Esophagus muscularis mucosa (tissue), 3 donors: Measurements from ENCODE around the gene OBP2B.

Experiments
- CTCF ChIP-seq, 3 experiments: fragments of 200-600 bp in 2 of 3; fragments of 450-650 bp in 1 of 3; sonication (generic) in 2 of 3; IDR thresholded peaks; one replicate each; pipeline ENCODE4 v1.5.1; 2017 to 2019; ENCODE audit warnings: antibody characterized with exemption in 3 of 3, mild to moderate bottlenecking in 2 of 3, moderate library complexity in 1 of 3
- POLR2A ChIP-seq: fragments of 450-650 bp; IDR thresholded peaks from one replicate; pipeline ENCODE4 v1.6.1; 2017; ENCODE audit warnings: antibody characterized with exemption, moderate library complexity, mild to moderate bottlenecking, low read depth
- POLR2AphosphoS5 ChIP-seq, 2 donors: sonication (generic); formaldehyde crosslinking; IDR thresholded peaks; one replicate each; pipeline ENCODE4 v1.6.1; 2017; ENCODE audit warnings: antibody characterized with exemption in 2 of 2

DNA sequence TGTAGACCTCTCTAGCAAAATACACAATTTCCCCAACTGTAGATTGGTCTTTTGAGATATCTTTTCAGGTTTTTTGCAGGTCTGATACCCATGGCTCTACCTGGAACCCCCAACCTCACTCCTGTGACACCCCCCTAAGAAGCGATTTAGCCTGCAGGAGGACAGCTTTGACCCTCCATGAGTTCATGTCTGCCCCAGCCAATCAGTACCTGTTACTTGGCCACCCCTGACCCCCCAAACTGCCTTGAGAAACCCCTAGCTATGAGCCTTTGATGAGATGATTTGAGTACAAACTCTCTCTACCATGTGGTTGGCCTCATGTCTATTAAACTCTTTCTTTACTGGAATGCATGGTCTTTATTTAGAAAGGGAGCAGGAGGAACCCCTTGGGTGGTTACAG is 40.3 kb upstream of the OBP2B start:
- TF ChIP-seq CTCF (IDR thresholded peaks at IDR 0.05) (no peak), POLR2AphosphoS5 (IDR thresholded peaks at IDR 0.05) (no peak), POLR2A (no peak)
